Measurements from ENCODE around the gene DHCR7. TPM values are rescaled to one million over a fixed set of nuclear protein-coding genes. Genes with fewer than 3 reads are reported as not detected.

Gene DHCR7
- polyA plus RNA-seq, 1 donor from 2014 or later = 30.1 TPM

GRCh38 chr11:71386202-71386601, 62.0 kb downstream of the DHCR7 start:
- no peaks in the 10 kb centered on the region for H4K20me1 ChIP-seq (ENCODE audit: insufficient read depth)
- no peaks in the 10 kb centered on the region for H3K79me2 ChIP-seq (replicated peaks; ENCODE audit: insufficient read depth, low read length)
- no peak for TF ChIP-seq RAD21 (conservative IDR thresholded peaks at IDR 0.05)
- TF ChIP-seq CTCF (IDR thresholded peaks at IDR 0.05; ENCODE audit: poor library complexity, severe bottlenecking) = no peak
- no peak for TF ChIP-seq EP300 (conservative IDR thresholded peaks at IDR 0.05; ENCODE audit: poor library complexity, severe bottlenecking)
- no peak for TF ChIP-seq SMC3 (conservative IDR thresholded peaks at IDR 0.05; ENCODE audit: poor library complexity)
- no peak for TF ChIP-seq TAF1 (IDR thresholded peaks at IDR 0.05; ENCODE audit: low read depth)
- no peak for TF ChIP-seq REST (IDR thresholded peaks at IDR 0.05; ENCODE audit: borderline replicate concordance)
- TF ChIP-seq POLR2AphosphoS5 (IDR thresholded peaks at IDR 0.05) = no peak
- no peak for TF ChIP-seq MXI1 (conservative IDR thresholded peaks at IDR 0.05; ENCODE audit: poor library complexity, severe bottlenecking)
- no peak for TF ChIP-seq EZH2 (IDR thresholded peaks at IDR 0.05; ENCODE audit: borderline replicate concordance, insufficient read depth, low read length, poor library complexity, severe bottlenecking)
- H2AFZ ChIP-seq (ENCODE audit: low read depth, low read length) = no peak overlapping the region
- H3K9me2 ChIP-seq (ENCODE audit: insufficient read depth, low read length) = no peaks in the 10 kb centered on the region
- no peak overlapping the region for H3K4me3 ChIP-seq (ENCODE audit: low read length)
- no peak overlapping the region for H3K9ac ChIP-seq (ENCODE audit: low read length)
- no peaks in the 10 kb centered on the region for H3K36me3 ChIP-seq (ENCODE audit: insufficient read depth, low read length)
- no peaks in the 10 kb centered on the region for H3F3A ChIP-seq (ENCODE audit: insufficient read depth, low read length, poor library complexity, severe bottlenecking)
- no peaks in the 10 kb centered on the region for H3K27me3 ChIP-seq (ENCODE audit: insufficient read depth, low read depth, low read length)
- no peak overlapping the region for H3K27ac ChIP-seq (ENCODE audit: low read length)
- H3K4me2 ChIP-seq (ENCODE audit: low read length) = no peak overlapping the region
- no peaks in the 10 kb centered on the region for H3K9me3 ChIP-seq (ENCODE audit: low read length)

GRCh38 chr11:71385091-71385490, 63.1 kb downstream of the DHCR7 start:
- Histone ChIP-seq H3K4me2 (ENCODE audit: low read length) (no peak overlapping the region), H3K79me2 (replicated peaks; ENCODE audit: insufficient read depth, low read length) (no peaks in the 10 kb centered on the region), H3K9me2 (ENCODE audit: insufficient read depth, low read length) (no peaks in the 10 kb centered on the region), H2AFZ (ENCODE audit: low read depth, low read length) (no peak overlapping the region), H3K27ac (ENCODE audit: low read length) (no peak overlapping the region), H4K20me1 (ENCODE audit: insufficient read depth) (no peaks in the 10 kb centered on the region), H3K36me3 (ENCODE audit: insufficient read depth, low read length) (no peaks in the 10 kb centered on the region), H3F3A (ENCODE audit: insufficient read depth, low read length, poor library complexity, severe bottlenecking) (no peaks in the 10 kb centered on the region), H3K27me3 (ENCODE audit: insufficient read depth, low read depth, low read length) (no peaks in the 10 kb centered on the region), H3K9ac (ENCODE audit: low read length) (no peak overlapping the region), H3K9me3 (ENCODE audit: low read length) (no peaks in the 10 kb centered on the region), H3K4me3 (ENCODE audit: low read length) (no peak overlapping the region)
- TF ChIP-seq TAF1 (IDR thresholded peaks at IDR 0.05; ENCODE audit: low read depth) (no peak), POLR2AphosphoS5 (IDR thresholded peaks at IDR 0.05) (no peak), EP300 (conservative IDR thresholded peaks at IDR 0.05; ENCODE audit: poor library complexity, severe bottlenecking) (no peak), CTCF (IDR thresholded peaks at IDR 0.05; ENCODE audit: poor library complexity, severe bottlenecking) (no peak), SMC3 (conservative IDR thresholded peaks at IDR 0.05; ENCODE audit: poor library complexity) (no peak), MXI1 (conservative IDR thresholded peaks at IDR 0.05; ENCODE audit: poor library complexity, severe bottlenecking) (no peak), REST (IDR thresholded peaks at IDR 0.05; ENCODE audit: borderline replicate concordance) (no peak), EZH2 (IDR thresholded peaks at IDR 0.05; ENCODE audit: borderline replicate concordance, insufficient read depth, low read length, poor library complexity, severe bottlenecking) (no peak), RAD21 (conservative IDR thresholded peaks at IDR 0.05) (no peak)
